K562 (cell line): Measurements from ENCODE around the gene TBXAS1. TPM values are rescaled to one million over a fixed set of nuclear protein-coding genes. Genes with fewer than 3 reads are reported as not detected.

Experiments used
- BCLAF1 ChIP-seq, 2 experiments: fragments of 450-650 bp in 1 of 2; IDR thresholded peaks; 2 replicates each; pipeline ENCODE4 v1.6.1; 2011 to 2017; ENCODE audit warnings: low read depth in 2 of 2, antibody characterized with exemption in 1 of 2, borderline replicate concordance in 1 of 2, low read length in 1 of 2, mild to moderate bottlenecking in 1 of 2, mixed read lengths in 1 of 2; ENCODE audit not compliant: control insufficient read depth in 1 of 2
- FOXK1 ChIP-seq: sonication (generic); formaldehyde crosslinking; IDR thresholded peaks from 2 replicates; pipeline ENCODE4 v1.8.0; 2022; ENCODE audit warnings: missing genetic modification reagents, mild to moderate bottlenecking, borderline replicate concordance
- HMG20A ChIP-seq: fragments of 450-650 bp; formaldehyde crosslinking; conservative IDR thresholded peaks from 2 replicates; pipeline ENCODE4 v1.4.0; 2020; ENCODE audit warnings: mild to moderate bottlenecking, mixed read lengths
- KLF1 ChIP-seq: fragments of 450-650 bp; IDR thresholded peaks from 2 replicates; pipeline ENCODE4 v1.6.1; 2016; ENCODE audit warnings: missing genetic modification characterization, missing compliant biosample characterization
- NONO ChIP-seq, 2 experiments: fragments of 200-400 bp in 1 of 2; fragments of 450-650 bp in 1 of 2; formaldehyde crosslinking in 1 of 2; IDR thresholded peaks; 2 replicates each; pipeline ENCODE4 v1.6.1; 2017; ENCODE audit warnings: low read depth in 2 of 2, mild to moderate bottlenecking in 2 of 2, moderate library complexity in 2 of 2, low read length in 1 of 2
- PBX2 ChIP-seq, 2 experiments: IDR thresholded peaks in 1 of 2; conservative IDR thresholded peaks in 1 of 2; 2 replicates each; pipeline ENCODE4 v1.6.1; 2016; ENCODE audit warnings: low read depth in 2 of 2, mild to moderate bottlenecking in 1 of 2, missing compliant biosample characterization in 1 of 2, missing genetic modification characterization in 1 of 2, moderate library complexity in 1 of 2
- U2AF1 ChIP-seq: fragments of 200-400 bp; formaldehyde crosslinking; optimal IDR thresholded peaks from 2 replicates; pipeline ENCODE3; 2017; ENCODE audit warnings: mild to moderate bottlenecking, low read depth, low read length, moderate library complexity
- ZNF140 ChIP-seq: fragments of 250-450 bp; sonication (Bioruptor Pico); IDR thresholded peaks from 2 replicates; pipeline ENCODE4 v1.8.0; 2021; ENCODE audit warnings: moderate library complexity, mild to moderate bottlenecking, inconsistent platforms
- ZNF318 ChIP-seq, 2 experiments: fragments of 450-650 bp; IDR thresholded peaks; 2 replicates each; pipeline ENCODE4 v1.6.1; 2016; ENCODE audit warnings: mild to moderate bottlenecking in 2 of 2, borderline replicate concordance in 1 of 2, low read depth in 1 of 2, moderate library complexity in 1 of 2
- ZNF511 ChIP-seq: sonication (generic); formaldehyde crosslinking; IDR thresholded peaks from 2 replicates; pipeline ENCODE4 v1.8.0; 2022; ENCODE audit warnings: mild to moderate bottlenecking, missing genetic modification reagents
- polyA plus RNA-seq, 8 experiments: library from polyadenylated mRNA; depleted of rRNA in 4 of 8; stranded (reverse) in 5 of 8; unstranded in 3 of 8; fragments of >200 nt; fragmentation: Nextera tagmentation in 2 of 8; fragmentation: Illumina TruSeq in 1 of 8; extraction: Ambion mirVana in 2 of 8; extraction: Trizol in 1 of 8; gene quantifications; 2 replicates each; pipeline versions ENCODE4 v1.2.1 to v1.2.3, GENCODE V29; 2011 to 2014; ENCODE audit warnings: inconsistent platforms in 1 of 8, missing spikeins in 1 of 8
- total RNA-seq, 7 experiments: library from RNA; depleted of rRNA in 6 of 7; stranded (reverse); fragments of >200 nt in 6 of 7; fragmentation: Illumina TruSeq in 2 of 7; extraction: Trizol in 2 of 7; gene quantifications; 2 replicates each; pipeline versions ENCODE4 v1.2.1 to v1.2.3, GENCODE V29; 2011 to 2021; ENCODE audit warnings: low replicate concordance in 1 of 7

The TBXAS1 gene
- total and polyA plus RNA-seq, 9 of the 15 experiments (the other 6 are each of a cell fraction or from before 2014, with no cell fraction given) = 1.1 to 8.3 (median 1.9) TPM

GRCh38 chr7:139855498-139856270 is 26.6 kb downstream of the TBXAS1 start (continued):
- TF ChIP-seq ZNF318 (IDR thresholded peaks at IDR 0.05; ENCODE audit: borderline replicate concordance in 1 of 2, low read depth in 1 of 2) = no peak
- no peak for TF ChIP-seq U2AF1
- no peak for TF ChIP-seq BCLAF1 (IDR thresholded peaks at IDR 0.05; ENCODE audit: borderline replicate concordance in 1 of 2, control insufficient read depth in 1 of 2, low read depth in 2 of 2, low read length in 1 of 2)
- TF ChIP-seq NONO (IDR thresholded peaks at IDR 0.05; ENCODE audit: low read depth in 2 of 2, low read length in 1 of 2) = no peak
- no peak for TF ChIP-seq HMG20A (CRISPR knock-in tag)
- TF ChIP-seq PBX2 (CRISPR knock-in tag; IDR thresholded peaks at IDR 0.05; ENCODE audit: low read depth) = no peak
- no peak for TF ChIP-seq PBX2 (tag; conservative IDR thresholded peaks at IDR 0.05; ENCODE audit: low read depth)
- TF ChIP-seq ZNF511 (CRISPR knock-in tag) = no peak
- TF ChIP-seq ZNF140 (CRISPR knock-in tag) = no peak
- no peak for TF ChIP-seq KLF1
- no peak for TF ChIP-seq FOXK1 (CRISPR knock-in tag)
